Measurements from ENCODE around the gene OSBP2.

The OSBP2 gene

DNA sequence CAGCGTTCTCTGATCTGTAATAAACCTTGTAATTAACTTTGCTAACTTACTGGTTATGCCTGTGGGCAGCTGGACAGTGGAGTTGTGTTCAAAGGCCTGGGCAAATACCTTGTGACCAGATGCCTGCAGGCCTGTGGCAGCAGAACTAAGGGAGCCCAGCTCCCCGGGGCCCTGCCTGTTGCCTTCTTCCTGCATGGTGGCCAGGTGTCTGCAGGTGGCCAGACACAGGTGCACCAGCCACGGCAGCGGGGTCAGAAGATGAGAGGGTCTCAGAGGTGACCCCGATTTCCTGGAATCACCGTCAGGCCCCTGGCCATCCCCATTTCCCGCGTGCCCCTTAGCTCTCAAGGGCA, 127.2 kb downstream of the OSBP2 start:
- no peak for DNase-seq

DNA sequence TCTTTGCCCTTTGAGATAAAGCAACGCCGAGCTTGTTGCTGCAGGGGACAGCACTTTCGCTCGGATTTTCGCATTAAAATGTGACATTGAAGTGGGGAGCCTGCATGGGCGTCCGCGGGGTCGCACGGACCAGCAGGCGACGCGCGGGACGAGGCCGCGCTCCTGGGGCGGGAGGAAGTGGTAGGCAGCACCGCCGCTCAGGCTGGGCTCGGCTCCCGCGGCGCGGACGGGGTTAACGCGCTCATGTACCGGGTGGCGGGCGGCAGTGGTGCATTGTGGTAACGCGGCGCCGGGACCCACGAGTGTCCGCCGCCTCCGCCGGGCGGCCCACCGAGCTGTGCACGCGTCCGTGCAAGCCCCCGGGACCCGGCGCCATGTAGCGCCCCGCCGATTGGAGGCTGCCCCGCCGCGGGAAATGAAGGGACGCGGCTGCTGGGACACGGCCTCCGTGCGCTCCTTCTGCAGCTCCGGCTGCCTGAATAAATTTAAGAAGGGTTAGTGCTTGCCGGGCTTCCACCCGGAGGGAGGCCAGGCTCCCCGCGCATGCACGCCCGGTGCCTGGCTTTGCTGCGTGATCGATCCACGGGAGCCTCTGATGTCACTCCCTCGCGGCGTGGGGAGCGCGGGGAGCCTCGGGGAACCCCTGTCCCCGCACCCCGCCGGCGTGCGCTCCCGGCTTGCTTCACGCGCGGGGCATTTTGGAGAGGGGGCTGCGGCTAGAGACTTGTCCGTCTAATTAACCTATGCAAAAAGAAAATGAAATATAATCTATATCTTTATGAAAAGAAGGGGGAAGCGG, 127.7 kb downstream of the OSBP2 start:
- peak; percentile 27 for DNase-seq

DNA sequence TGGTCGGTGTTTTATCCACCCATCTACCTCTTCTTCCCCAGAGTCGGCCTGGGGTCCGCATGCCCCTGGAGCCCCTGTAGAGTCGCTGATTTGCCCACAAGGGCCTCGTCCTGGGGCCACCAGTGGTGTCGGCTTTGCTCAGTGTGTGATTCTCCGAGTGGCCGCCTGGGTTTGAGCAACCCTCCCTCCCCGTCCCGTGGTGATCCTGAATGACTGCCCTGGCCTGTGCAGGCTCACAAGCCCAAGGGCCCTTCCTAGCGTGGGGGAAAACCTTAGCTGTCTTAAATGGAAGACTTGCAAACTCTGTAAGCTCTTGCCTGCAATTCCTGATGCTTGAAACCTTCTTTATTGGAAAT, 128.3 kb downstream of the OSBP2 start:
- DNase-seq = peak; percentile 23

- no peak for DNase-seq
These were observed 129.4 kb downstream of the OSBP2 start for GRCh38 chr22:30824096-30824495.

- no peak for DNase-seq
These were observed 130.0 kb downstream of the OSBP2 start for GRCh38 chr22:30824711-30825110.

GRCh38 chr22:30825711-30826505, 131.2 kb downstream of the OSBP2 start:
- no peak for DNase-seq

DNA sequence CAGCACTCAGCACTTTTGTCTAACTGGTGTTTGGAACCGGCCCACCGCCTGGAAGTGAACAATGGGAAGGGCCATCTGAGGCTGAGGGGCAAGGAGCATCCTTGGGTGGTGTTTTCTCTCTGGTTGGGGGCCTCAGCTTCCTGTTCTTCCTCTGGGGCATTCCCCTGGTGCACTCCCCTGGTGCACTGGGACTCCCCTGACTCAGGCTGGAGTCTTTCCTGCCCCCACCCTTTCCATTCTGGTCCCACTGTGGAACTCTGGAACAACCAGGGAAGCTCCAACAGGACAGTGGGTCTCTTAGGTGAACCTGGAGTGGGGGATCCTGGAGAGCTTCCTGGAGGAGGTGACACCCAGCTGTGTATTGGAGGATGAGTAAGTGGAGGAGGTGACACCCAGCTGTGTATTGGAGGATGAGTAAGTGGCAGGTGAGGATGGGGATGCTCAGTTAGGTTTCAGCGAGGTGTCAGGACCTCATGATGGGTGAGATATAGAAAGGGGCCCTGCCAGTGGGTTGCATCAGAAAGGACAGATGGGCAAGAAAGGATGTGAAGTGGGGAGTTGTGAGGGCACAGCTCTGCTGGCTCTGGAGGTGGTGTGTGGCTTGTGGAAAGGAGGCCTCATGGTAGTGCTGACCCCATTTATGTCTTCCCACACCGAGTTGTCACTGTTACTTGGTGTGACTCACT, 132.1 kb downstream of the OSBP2 start:
- DNase-seq = peak; percentile 35

GRCh38 chr22:30827646-30828045, 133.0 kb downstream of the OSBP2 start:
- no peak for DNase-seq

DNA sequence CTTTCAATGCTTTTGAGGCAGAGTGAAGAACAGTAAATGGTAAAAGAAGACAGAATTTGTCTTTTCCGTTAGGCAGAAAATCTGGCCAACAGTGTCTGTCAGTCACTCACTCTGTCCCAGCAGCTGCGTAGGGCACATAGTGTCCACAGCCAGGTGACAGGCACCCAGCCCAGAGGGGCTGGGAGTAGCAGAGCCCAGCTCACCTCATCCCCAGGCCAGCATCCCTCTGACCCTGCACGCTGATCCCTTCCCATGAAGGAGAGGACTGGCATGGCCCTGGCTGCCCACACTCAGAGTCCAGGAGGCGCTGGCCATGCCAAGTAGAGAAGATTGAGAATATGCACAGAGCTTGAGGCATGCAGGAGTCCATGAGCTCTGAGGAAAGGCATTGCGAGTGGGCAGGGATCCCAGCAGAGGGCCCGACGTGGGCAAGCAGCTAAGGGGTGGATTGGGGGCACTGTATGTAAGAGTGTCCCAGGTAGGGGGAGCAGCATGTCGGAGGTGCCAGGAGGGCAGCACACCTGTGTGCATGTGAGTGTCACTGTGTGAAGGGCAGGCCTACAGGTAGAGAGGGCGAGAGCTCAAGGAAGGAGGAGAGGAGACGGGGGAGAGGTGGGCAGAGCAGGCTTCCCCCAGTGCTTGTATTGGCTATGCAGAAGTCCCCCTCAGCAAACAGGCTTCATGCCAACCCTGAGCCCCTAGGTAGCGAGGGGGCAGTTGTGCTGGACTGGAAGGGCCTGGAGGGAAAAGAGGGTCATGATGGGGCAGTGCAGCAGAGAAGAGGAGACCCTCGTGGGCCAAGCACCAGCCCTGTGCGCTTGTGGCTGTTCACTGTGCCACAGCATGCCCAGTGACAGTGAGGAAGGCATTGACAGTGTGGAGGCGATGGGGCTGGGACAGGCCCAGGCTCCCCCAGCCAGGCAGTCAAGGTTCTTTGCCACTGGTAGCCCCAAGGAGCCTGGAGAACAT, 133.8 kb downstream of the OSBP2 start:
- DNase-seq = no peak

DNA sequence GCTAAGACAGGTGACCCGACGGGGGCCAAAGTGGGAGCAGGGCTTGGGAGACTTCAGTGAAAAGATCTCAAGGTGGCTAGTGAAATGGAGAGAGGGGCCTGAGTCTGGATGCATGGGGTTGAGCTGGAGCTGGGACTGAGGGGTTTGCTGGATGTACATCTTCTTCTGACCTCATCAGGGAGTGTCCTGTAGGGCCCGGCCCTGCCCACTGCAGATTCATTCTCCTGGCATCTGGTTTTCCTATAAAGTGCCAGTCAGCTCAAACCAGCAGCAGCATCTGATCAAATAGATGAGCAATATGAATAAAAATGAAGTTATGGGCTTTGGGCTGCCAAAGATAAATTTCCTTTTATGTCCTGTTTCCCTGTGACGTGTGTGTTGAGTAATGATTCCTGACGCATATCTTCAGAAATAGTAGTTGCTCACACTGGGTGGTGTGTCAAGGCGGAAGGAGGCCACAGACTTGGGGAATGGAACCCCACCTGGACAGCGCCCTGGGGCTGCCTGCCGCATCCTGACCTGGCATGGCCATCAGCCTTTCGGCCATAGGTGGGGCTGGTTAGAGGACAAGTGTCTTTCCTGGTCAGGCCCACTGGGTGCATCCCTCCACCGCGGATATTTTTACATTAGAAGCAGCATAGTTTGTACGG, 135.4 kb downstream of the OSBP2 start:
- no peak for DNase-seq

- DNase-seq = no peak
These were observed 136.2 kb downstream of the OSBP2 start for GRCh38 chr22:30830907-30831306.

DNA sequence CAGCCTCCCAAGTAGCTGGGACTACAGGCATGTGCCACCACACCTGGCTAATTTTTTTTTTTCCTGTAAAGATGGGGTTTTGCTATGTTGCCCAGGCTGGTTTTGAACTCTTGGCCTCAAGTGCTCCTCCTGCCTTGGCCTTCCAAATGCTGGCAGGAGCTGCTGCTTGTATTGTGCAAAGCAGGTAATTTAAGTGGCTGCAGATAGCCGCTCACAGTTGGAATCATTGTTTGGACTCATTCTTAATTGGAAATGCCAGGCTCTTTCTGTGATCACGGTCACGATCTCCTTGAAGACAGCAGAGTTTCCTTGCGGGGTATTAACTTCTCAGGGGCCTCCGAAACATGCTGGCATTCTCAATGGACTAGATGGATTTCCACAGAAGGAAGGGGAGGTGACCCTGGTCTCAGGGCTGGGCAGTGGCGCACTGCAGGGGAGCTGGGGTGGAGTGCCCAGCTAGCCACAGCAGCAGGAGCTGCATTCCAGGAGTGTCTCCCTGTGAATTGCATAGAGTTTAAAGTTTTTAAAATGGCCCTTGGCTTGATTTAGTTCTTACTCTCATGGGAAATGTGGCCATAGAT, 137.8 kb downstream of the OSBP2 start:
- DNase-seq = no peak

- DNase-seq = no peak
These were observed 138.6 kb downstream of the OSBP2 start for GRCh38 chr22:30833322-30833721.

DNA sequence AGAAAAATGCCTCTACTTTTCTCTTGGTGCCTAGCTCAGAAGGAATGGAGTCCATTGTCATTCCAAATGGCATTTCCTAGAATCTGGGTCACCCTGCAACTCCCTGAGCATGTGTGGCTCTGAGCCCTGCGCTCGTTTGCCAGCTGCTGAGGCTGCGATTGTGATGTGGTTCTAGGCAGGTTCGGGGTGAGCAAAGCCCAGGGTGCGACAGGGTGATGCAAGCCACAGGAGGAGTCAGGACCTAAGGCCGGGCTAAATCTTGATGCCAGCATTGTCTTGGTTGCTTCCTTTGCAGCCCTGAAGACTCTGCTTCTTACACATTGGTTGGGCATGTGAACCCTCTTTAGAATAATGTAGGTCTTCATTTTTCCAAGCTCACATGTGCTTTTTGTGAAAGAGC, 142.9 kb downstream of the OSBP2 start:
- no peak for DNase-seq

DNA sequence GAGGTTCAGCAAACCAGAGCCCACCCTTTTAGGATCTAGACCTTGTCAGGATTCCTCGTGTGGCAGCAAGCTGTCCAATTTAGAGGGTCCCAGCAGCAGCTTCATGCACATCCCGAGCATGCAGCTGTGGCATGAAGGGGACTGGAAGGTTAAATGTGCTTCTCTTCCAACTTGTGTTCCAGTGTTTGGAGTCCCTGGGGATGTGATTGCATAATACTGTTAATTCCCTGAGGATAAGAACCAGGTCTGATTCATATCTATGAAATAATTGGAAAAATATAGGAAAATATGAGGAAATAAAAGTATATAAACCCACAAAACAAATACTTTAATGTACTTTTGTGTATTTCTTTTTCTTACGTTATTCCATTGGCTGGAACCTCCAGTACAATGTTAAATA, 143.4 kb downstream of the OSBP2 start:
- DNase-seq = no peak

- no peak for DNase-seq
These were observed 146.6 kb downstream of the OSBP2 start for GRCh38 chr22:30841273-30841672.

DNA sequence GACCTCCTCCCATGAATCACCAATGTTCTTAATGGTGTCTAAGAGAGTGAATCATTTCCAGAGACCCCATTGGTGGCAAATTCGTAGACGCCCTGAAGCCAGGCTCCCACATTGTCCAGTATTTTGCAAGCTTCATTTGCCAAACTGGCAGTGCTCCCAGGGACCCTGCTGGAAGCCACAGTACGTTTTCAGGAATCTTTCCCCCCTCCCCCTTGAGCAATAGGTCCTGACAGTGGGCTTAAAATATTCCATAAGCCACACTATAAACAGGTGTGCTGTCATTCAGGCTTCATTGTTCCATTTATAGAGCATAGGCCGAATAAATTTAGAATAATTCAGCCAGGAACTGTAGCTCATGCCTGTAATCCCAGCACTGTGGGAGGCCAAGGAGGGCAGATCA, 148.6 kb downstream of the OSBP2 start:
- no peak for DNase-seq

- DNase-seq = no peak
These were observed 152.9 kb downstream of the OSBP2 start for GRCh38 chr22:30847583-30847982.

DNA sequence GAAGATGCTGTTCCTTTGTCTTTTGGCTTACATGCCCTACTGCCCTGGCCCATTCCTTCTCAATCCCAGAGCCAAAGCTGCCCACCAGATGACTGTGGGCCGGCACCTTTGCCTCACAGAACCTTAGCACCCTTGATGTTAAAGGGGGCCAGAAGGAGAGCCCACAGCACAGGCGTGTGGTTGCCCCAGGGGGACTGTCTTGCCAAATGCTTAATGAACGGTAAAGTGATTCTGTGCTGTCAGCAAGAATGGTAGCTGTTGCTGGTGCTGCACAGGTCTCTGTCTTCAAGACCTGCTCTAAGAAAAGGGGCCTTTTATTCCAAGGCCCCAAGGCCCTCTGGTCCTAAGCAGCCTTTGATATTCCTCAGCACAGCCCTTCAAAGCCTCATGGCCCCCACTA, 160.6 kb downstream of the OSBP2 start:
- DNase-seq = no peak

DNA sequence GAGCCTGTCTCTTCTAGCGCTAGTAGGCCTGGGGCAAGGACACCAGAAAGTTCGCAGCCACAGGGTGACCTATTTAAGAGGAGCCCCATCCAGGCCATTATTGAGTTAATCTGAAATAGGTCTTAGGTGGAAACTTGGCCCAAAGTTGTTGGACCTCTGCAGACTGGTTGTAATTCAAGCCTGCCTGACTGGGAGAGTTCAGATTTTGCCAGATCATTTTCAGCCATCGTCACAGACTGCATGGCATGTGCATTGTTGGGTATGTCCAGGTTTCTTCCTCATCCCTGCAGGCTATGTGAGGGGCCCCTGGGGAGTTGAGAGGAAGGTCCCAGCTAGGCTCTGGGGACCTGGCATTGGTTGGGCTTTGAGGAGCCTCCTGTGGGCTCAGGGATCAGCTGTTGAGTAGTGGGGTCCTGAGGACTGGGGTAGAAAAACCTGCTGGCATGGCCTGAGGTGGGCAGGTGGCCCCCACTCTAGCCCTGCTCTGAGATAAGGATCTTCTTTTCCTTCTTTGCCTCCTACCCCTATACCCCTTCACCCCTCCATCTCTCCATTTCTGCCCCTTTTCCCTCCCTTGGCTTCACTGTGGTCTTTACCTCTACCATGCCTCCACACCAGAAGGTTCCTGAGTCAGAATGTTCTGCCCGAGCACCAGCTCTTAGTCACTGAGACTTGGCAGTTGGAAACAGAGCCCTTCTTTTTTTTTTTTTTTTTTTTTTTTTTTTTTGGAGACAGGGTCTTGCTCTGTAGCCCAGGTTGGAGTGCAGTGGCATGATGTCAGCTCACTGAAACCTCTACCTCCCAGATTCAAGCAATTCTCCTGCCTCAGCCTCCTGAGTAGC, 161.2 kb downstream of the OSBP2 start:
- DNase-seq = no peak
